B cell (primary cell): ENCODE measurements around the gene NHSL2. TPM values are rescaled to one million over a fixed set of nuclear protein-coding genes. Genes with fewer than 3 reads are reported as not detected.

Experiments used
- ATAC-seq: fragments of 200-7000 bp; cut with Tn5 transposase; one replicate; pipeline ENCODE4 v1.10.0; 2021; ENCODE audit warnings: low read depth, mild to moderate bottlenecking, moderate number of reproducible peaks, moderate library complexity
- CTCF ChIA-PET: fragments of 350-600 bp; sonication (Branson Sonifier 250); formaldehyde crosslinking; loops from one replicate; lab custom pipeline; 2021; ENCODE audit warnings: antibody characterized with exemption, inconsistent platforms; lab: Charles Lee
- POLR2A ChIA-PET: fragments of 350-600 bp; sonication (Branson Sonifier 250); formaldehyde crosslinking; loops from one replicate; lab custom pipeline; 2021; ENCODE audit warnings: antibody characterized with exemption; lab: Charles Lee
- DNase-seq: peaks from one replicate; pipeline ENCODE4 v3.0.0; 2013
- H2AFZ ChIP-seq: 2 replicates; pipeline ENCODE4 v1.6.1; 2012; ENCODE audit warnings: mild to moderate bottlenecking, low read depth, low read length; ENCODE audit not compliant: insufficient read depth, poor library complexity, severe bottlenecking
- H3K27ac ChIP-seq, 2 donors: 1 replicate in 1 of 2; 2 replicates in 1 of 2; pipeline ENCODE4 v1.5.1; 2012 to 2013; ENCODE audit warnings: low read length in 2 of 2, mild to moderate bottlenecking in 2 of 2, moderate library complexity in 1 of 2
- H3K27me3 ChIP-seq, 4 experiments: fragments of 200-600 bp in 1 of 4; sonication (generic) in 1 of 4; replicated peaks in 1 of 4; 1 replicate in 2 of 4; 2 replicates in 2 of 4; pipeline versions ENCODE4 v1.6.1 to v1.7.0; 2013 to 2016; ENCODE audit warnings: low read length in 3 of 4, mild to moderate bottlenecking in 2 of 4, mixed read lengths in 1 of 4, moderate library complexity in 1 of 4; ENCODE audit not compliant: insufficient read depth in 4 of 4, control insufficient read depth in 3 of 4; ENCODE audit errors: control extremely low read depth in 1 of 4
- H3K36me3 ChIP-seq, 2 experiments: replicated peaks in 1 of 2; 1 replicate in 1 of 2; 2 replicates in 1 of 2; pipeline versions ENCODE4 v1.6.1 to v1.7.1; 2013; ENCODE audit warnings: low read length in 1 of 2; ENCODE audit not compliant: insufficient read depth in 2 of 2, control insufficient read depth in 1 of 2; ENCODE audit errors: control extremely low read depth in 1 of 2, extremely low read depth in 1 of 2
- H3K4me1 ChIP-seq, 2 donors: fragments of 200-600 bp in 1 of 2; sonication (generic) in 1 of 2; 1 replicate in 1 of 2; 2 replicates in 1 of 2; pipeline versions ENCODE4 v1.5.1 to v1.6.1; 2013 to 2017; ENCODE audit warnings: low read length in 2 of 2; ENCODE audit not compliant: control insufficient read depth in 2 of 2, insufficient read depth in 2 of 2
- H3K4me2 ChIP-seq: replicated peaks from 2 replicates; pipeline ENCODE3; 2012; ENCODE audit warnings: mild to moderate bottlenecking, low read depth, low read length; ENCODE audit not compliant: poor library complexity, severe bottlenecking
- H3K4me3 ChIP-seq, 5 experiments: fragments of 200-600 bp in 1 of 5; sonication (generic) in 1 of 5; 1 replicate in 3 of 5; 2 replicates in 2 of 5; pipeline versions ENCODE4 v1.5.1 to v1.7.0; 2011 to 2016; ENCODE audit warnings: low read length in 4 of 5, mild to moderate bottlenecking in 4 of 5, low read depth in 2 of 5, control low read depth in 1 of 5, moderate library complexity in 1 of 5; ENCODE audit not compliant: insufficient read depth in 1 of 5; ENCODE audit errors: control extremely low read depth in 1 of 5, extremely low read depth in 1 of 5
- H3K79me2 ChIP-seq: fragments of 200-600 bp; sonication (generic); one replicate; pipeline ENCODE4 v1.6.0; 2016; ENCODE audit warnings: low read length; ENCODE audit not compliant: control insufficient read depth, insufficient read depth
- H3K9ac ChIP-seq: fragments of 200-600 bp; sonication (generic); 2 replicates; pipeline ENCODE4 v1.6.1; 2017; ENCODE audit warnings: mild to moderate bottlenecking, low read length, moderate library complexity
- H3K9me3 ChIP-seq, 3 donors: one replicate each; pipeline versions ENCODE4 v1.6.1 to v1.7.1; 2013; ENCODE audit warnings: low read length in 2 of 3; ENCODE audit not compliant: control insufficient read depth in 2 of 3, insufficient read depth in 1 of 3; ENCODE audit errors: control extremely low read depth in 1 of 3
- H4K20me1 ChIP-seq: 2 replicates; pipeline ENCODE4 v1.6.0; 2012; ENCODE audit warnings: mild to moderate bottlenecking, low read length; ENCODE audit not compliant: insufficient read depth, control insufficient read depth, poor library complexity, severe bottlenecking
- H3K27ac Mint-ChIP-seq: one replicate; pipeline ENCODE4 v1.8.0; 2021; ENCODE audit warnings: mixed read lengths
- H3K27me3 Mint-ChIP-seq: one replicate; pipeline ENCODE4 v1.8.0; 2021; ENCODE audit warnings: mixed read lengths
- H3K4me1 Mint-ChIP-seq: one replicate; pipeline ENCODE4 v1.8.0; 2021; ENCODE audit warnings: mixed read lengths
- H3K4me3 Mint-ChIP-seq: one replicate; pipeline ENCODE4 v1.8.0; 2021; ENCODE audit warnings: mixed read lengths
- H3K9me3 Mint-ChIP-seq: one replicate; pipeline ENCODE4 v1.8.0; 2022; ENCODE audit warnings: mixed read lengths; ENCODE audit not compliant: insufficient read depth
- CTCF ChIP-seq: fragments of 200-600 bp; IDR thresholded peaks from one replicate; pipeline ENCODE4 v1.8.0; 2022; ENCODE audit warnings: antibody characterized with exemption, mild to moderate bottlenecking
- EZH2 ChIP-seq: IDR thresholded peaks from 2 replicates; pipeline ENCODE4 v1.6.1; 2012; ENCODE audit warnings: borderline replicate concordance, low read depth, mild to moderate bottlenecking, moderate library complexity, low read length; ENCODE audit not compliant: insufficient read depth, poor library complexity, severe bottlenecking
- WGBS: methylation state at CpG from one replicate; pipeline ENCODE4 v1.1.5; 2013; ENCODE audit warnings: missing lambda C conversion rate; ENCODE audit not compliant: insufficient coverage; 5-methylcytosine and 5-hydroxymethylcytosine counted together
- intact Hi-C: fragments of 100-400 bp; cut with micrococcal nuclease; formaldehyde crosslinking; loops from one replicate; pipeline ENCODE4 v1.10.0; 2022
- polyA plus RNA-seq: library from polyadenylated mRNA; depleted of rRNA; stranded (reverse); fragments of >200 nt; gene quantifications from 2 replicates; pipeline ENCODE4 v1.2.3, GENCODE V29; 2012
- total RNA-seq, 2 donors: library from RNA; stranded (reverse); fragments of 120-200 nt in 1 of 2; gene quantifications; 1 replicate in 1 of 2; 2 replicates in 1 of 2; pipeline versions ENCODE4 v1.2.3 to v1.2.4, GENCODE V29; 2013 to 2022

The NHSL2 gene
- total and polyA plus RNA-seq, 2 donors (not counting 1 experiment from before 2014, with no cell fraction given): 0.16 to 1.7 TPM

- H2AFZ ChIP-seq: no peak overlapping the region
- H3K4me2 ChIP-seq: no peak overlapping the region
- no peak overlapping the region for H3K4me3 ChIP-seq
- no peaks in the 10 kb centered on the region for H3K9me3 ChIP-seq
- DNase-seq (no peak), ATAC-seq (no peak)
- no peaks in the 10 kb centered on the region for H4K20me1 ChIP-seq
- intact Hi-C loops: no loop called here
- H3K4me1 ChIP-seq: peaks cover 4 to 7% of the 10 kb centered on the region in 2 donors
- WGBS: no CpG with 5 or more reads among the region's 2 CpGs
- no peaks in the 10 kb centered on the region for H3K36me3 ChIP-seq
- H3K27ac ChIP-seq: no peak overlapping the region
- no peaks in the 10 kb centered on the region for H3K79me2 ChIP-seq
- CTCF ChIA-PET: interaction anchor here (1.4 kb wide), 1 partner anchor 14 kb away, joined by 3 read pairs; the partner anchor contains the start of gene RTL5
- POLR2A ChIA-PET: no interaction called here
- no peak overlapping the region for H3K9ac ChIP-seq
- H3K27me3 ChIP-seq: no peaks in the 10 kb centered on the region
- TF ChIP-seq EZH2: no peak
- no peak for TF ChIP-seq CTCF
- H3K9me3 Mint-ChIP-seq: no peaks in the 10 kb centered on the region
- peaks cover 15% of the 10 kb centered on the region for H3K4me1 Mint-ChIP-seq
- no peak overlapping the region for H3K27ac Mint-ChIP-seq
- H3K27me3 Mint-ChIP-seq: peaks cover 10% of the 10 kb centered on the region
- H3K4me3 Mint-ChIP-seq: no peak overlapping the region
Measured at GRCh38 chrX:72146527-72146926, 235.9 kb downstream of the NHSL2 start.

GRCh38 chrX:72158773-72159172 is 248.1 kb downstream of the NHSL2 start:
- intact Hi-C loops: no loop called here
- no peak overlapping the region for H3K27ac ChIP-seq
- no peak overlapping the region for H2AFZ ChIP-seq
- POLR2A ChIA-PET: no interaction called here
- CTCF ChIA-PET: no interaction called here
- H3K4me3 Mint-ChIP-seq: no peak overlapping the region
- H4K20me1 ChIP-seq: no peaks in the 10 kb centered on the region
- H3K27me3 ChIP-seq: no peaks in the 10 kb centered on the region
- no peaks in the 10 kb centered on the region for H3K9me3 Mint-ChIP-seq
- no peaks in the 10 kb centered on the region for H3K4me1 Mint-ChIP-seq
- H3K36me3 ChIP-seq: no peaks in the 10 kb centered on the region
- H3K27ac Mint-ChIP-seq: no peak overlapping the region
- H3K9ac ChIP-seq: no peak overlapping the region
- peaks cover 0 to 7% (median 0%) of the 10 kb centered on the region in 3 donors for H3K9me3 ChIP-seq
- no peak overlapping the region for H3K4me2 ChIP-seq
- H3K27me3 Mint-ChIP-seq: peaks cover 5% of the 10 kb centered on the region
- 89% methylated on average over 1 of the region's 3 CpGs for WGBS
- no peak overlapping the region for H3K4me3 ChIP-seq
- no peaks in the 10 kb centered on the region for H3K4me1 ChIP-seq
- TF ChIP-seq CTCF (no peak), EZH2 (no peak)
- H3K79me2 ChIP-seq: no peaks in the 10 kb centered on the region
- DNase-seq: no peak
- ATAC-seq: no peak
